ENCODE data around the gene SHISA6.

GRCh38 chr17:11285946-11286345 lies 44.9 kb downstream of the SHISA6 start:
- TF ChIP-seq POLR2A (IDR thresholded peaks at IDR 0.05), result no peak
- no peak for TF ChIP-seq CTCF (IDR thresholded peaks at IDR 0.05)
